Cardiac muscle cell (in vitro differentiated cells and primary cell): ENCODE results near the gene MELTF. TPM values are rescaled to one million over a fixed set of nuclear protein-coding genes. Genes with fewer than 3 reads are reported as not detected.
A peak's percentile ranks its signal among the peaks of the same experiment; 100 is the strongest.

Experiments used
- DNase-seq, 2 donors: peaks; one replicate each; pipeline versions ENCODE4 v3.0.0 to v3.0.0-alpha.2; 2010 to 2017; ENCODE audit warnings: low read depth in 1 of 2, low spot score in 1 of 2
- H3K27ac ChIP-seq: fragments of 200-600 bp; sonication (generic); 2 replicates; pipeline ENCODE4 v1.5.1; 2016
- H3K27me3 ChIP-seq: fragments of 200-600 bp; sonication (generic); 2 replicates; pipeline ENCODE4 v1.6.0; 2016; ENCODE audit warnings: control low read depth
- H3K36me3 ChIP-seq: fragments of 200-600 bp; sonication (generic); 2 replicates; pipeline ENCODE4 v1.5.1; 2016; ENCODE audit warnings: control low read depth
- H3K4me1 ChIP-seq: fragments of 200-600 bp; sonication (generic); 2 replicates; pipeline ENCODE4 v1.8.1; 2017; ENCODE audit warnings: low read depth, mild to moderate bottlenecking, mixed run types
- H3K4me3 ChIP-seq: fragments of 200-600 bp; sonication (generic); 2 replicates; pipeline ENCODE4 v1.5.1; 2016; ENCODE audit warnings: mild to moderate bottlenecking
- H3K9me3 ChIP-seq: fragments of 200-600 bp; sonication (generic); 2 replicates; pipeline ENCODE4 v1.5.1; 2017; ENCODE audit warnings: low read depth, mild to moderate bottlenecking, control low read depth
- polyA plus RNA-seq: library from polyadenylated mRNA; unstranded; fragments of >200 nt; fragmentation: Nextera tagmentation; extraction: Ambion mirVana; gene quantifications from 2 replicates; pipeline ENCODE4 v1.2.1, GENCODE V29; 2016
- total RNA-seq: library from RNA; depleted of rRNA; stranded (reverse); fragments of >200 nt; gene quantifications from 2 replicates; pipeline ENCODE4 v1.2.3, GENCODE V29; 2016
- TF ChIP-seq, protein P1 (sequence below): IDR thresholded peaks from 2 replicates; pipeline ENCODE4 v1.5.1; 2012; ENCODE audit warnings: low read depth, mild to moderate bottlenecking, low read length

The MELTF gene
- total and polyA plus RNA-seq, 2 experiments from 2014 or later, result 12.0 to 17.8 TPM

DNA sequence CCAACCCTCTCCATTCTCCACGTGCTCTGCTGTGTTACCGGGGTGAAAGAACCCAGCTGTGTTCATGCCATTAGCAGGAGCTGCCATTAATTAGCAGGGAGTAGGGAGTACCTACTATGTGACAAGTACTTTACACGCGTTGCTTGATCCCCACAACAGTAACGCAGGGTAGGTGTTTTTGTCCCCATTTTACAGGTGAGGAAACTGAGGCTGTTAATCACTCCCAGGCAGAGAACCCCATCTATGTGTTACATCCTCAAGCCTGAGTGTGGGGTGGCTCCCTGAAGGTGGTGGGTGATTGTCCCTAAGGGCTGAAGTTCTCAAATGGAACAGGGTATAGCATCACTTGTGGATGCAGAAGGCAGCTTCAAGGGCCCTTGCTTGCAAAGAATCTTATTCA is 22.8 kb downstream of the MELTF start:
- no peak for DNase-seq
- H3K36me3 ChIP-seq, result no peaks in the 10 kb centered on the region
- H3K4me1 ChIP-seq, result peaks cover 5% of the 10 kb centered on the region
- no peaks in the 10 kb centered on the region for H3K9me3 ChIP-seq
- H3K4me3 ChIP-seq, result no peak overlapping the region
- TF ChIP-seq, protein P1, sequence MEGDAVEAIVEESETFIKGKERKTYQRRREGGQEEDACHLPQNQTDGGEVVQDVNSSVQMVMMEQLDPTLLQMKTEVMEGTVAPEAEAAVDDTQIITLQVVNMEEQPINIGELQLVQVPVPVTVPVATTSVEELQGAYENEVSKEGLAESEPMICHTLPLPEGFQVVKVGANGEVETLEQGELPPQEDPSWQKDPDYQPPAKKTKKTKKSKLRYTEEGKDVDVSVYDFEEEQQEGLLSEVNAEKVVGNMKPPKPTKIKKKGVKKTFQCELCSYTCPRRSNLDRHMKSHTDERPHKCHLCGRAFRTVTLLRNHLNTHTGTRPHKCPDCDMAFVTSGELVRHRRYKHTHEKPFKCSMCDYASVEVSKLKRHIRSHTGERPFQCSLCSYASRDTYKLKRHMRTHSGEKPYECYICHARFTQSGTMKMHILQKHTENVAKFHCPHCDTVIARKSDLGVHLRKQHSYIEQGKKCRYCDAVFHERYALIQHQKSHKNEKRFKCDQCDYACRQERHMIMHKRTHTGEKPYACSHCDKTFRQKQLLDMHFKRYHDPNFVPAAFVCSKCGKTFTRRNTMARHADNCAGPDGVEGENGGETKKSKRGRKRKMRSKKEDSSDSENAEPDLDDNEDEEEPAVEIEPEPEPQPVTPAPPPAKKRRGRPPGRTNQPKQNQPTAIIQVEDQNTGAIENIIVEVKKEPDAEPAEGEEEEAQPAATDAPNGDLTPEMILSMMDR, result no peak
- no peaks in the 10 kb centered on the region for H3K27me3 ChIP-seq
- no peak overlapping the region for H3K27ac ChIP-seq

DNA sequence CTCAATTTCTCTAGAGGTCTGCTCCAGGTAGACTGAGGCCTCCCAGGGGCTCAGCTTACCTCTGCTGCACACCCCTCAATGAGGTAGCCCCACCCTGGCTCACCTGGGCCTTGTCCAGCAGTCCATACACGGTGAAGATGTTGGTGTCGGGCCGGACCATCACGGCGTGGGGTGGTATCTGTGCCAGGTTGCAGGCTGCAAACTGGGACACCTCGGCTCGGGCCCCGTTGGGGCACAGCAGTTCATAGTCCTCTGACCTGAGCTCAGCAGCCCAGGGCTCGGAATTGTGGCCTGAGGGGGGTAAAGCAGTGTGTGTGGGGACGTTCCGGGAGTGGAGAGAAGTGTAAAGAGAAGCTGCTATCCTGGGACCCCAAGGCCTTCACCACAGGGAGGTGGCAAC is 23.2 kb downstream of the MELTF start:
- Histone ChIP-seq H3K27ac (no peak overlapping the region), H3K9me3 (no peaks in the 10 kb centered on the region), H3K36me3 (no peaks in the 10 kb centered on the region), H3K4me3 (no peak overlapping the region), H3K27me3 (no peaks in the 10 kb centered on the region), H3K4me1 (peaks cover 5% of the 10 kb centered on the region)
- TF ChIP-seq, protein P1, result no peak
- DNase-seq, result no peak

DNA sequence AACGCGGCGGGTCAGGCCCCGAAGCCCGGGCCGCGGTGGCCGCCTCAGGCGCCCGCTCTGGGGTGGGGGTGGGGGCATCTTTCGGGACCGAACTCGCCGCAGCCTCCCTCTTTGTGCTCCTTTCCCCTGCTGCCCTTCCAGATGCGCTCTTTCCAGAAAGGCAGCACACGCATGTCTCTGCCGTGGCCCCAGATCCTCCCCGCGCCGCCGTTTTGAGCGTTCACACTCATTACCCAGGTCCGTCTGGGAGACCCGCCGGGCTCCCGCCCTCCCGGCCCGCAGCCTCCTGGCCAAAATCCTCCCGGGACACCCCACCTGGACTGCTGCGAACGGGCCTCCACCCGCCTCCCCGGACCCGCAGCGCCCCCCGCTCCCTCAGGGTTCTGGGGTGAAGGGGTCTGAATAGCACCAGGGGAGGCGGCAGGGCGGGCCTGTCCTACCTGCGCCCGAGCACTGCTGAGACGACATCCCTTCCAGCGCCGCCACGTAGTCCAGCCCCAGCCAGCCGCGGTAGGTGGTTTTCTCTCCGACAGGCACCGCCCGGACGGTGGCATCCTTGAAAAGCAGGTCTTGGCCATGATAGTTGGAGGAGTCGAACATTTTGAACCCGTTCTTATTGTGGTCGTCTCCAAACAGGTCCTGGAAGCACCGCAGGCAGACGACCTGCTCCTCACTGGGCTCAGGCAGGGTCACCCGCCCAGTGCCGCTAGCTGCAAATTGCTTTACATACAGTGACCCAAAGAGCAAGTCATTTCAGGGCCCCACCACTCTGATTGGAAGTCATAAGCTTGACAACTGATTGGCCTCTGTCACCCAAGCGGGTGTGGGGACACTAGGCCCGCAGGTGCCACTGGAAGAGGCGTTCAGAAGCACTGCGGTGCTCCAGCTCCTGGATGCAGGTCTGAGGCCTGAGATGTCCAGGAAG is 25.9 kb downstream of the MELTF start:
- no peaks in the 10 kb centered on the region for H3K9me3 ChIP-seq
- H3K36me3 ChIP-seq, result no peaks in the 10 kb centered on the region
- TF ChIP-seq, protein P1, result no peak
- peaks cover 3% of the 10 kb centered on the region for H3K4me1 ChIP-seq
- H3K4me3 ChIP-seq, result peak overlapping the region; percentile 32
- H3K27me3 ChIP-seq, result no peaks in the 10 kb centered on the region
- no peak overlapping the region for H3K27ac ChIP-seq
- DNase-seq, result no peak

DNA sequence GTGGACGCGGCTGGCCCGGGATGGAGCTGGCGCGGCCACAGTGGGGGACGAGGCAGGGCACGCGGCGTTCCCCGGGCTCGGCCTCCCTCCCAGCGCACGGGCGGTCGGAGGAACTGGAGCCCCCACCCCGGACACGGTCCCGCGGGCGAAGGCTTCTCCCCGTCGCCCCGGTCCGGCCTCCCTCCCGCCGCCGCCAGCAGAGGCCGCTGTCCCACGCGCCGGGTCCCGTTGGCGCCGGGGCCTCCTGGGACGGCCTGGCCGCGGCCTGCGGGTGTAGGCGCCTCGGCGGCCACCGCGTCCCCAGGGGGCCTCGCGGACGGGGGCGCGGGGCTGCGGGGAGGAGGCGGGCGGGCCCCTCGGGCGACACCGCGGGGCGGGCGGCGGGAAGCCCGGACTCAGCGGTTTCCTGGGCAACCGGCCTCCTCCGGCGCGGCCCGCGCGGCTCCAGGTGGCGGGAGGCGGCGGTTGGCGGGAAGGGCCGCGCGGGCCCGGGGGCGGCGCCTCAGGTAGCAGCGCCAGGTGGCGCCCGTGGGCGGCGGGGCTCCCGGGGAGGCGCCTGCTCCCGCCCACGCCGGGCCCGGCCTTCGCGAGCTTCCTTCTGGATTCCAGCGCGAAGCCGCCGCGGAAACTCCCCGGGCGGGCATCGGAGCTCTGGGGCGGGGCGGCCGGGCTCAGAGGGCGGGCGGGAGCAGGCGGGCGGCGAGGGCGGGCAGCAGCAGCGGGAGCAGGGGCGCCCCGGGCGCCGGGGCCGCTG is 26.7 kb downstream of the MELTF start:
- H3K27me3 ChIP-seq, result no peaks in the 10 kb centered on the region
- H3K36me3 ChIP-seq, result no peaks in the 10 kb centered on the region
- no peaks in the 10 kb centered on the region for H3K9me3 ChIP-seq
- peaks cover 3% of the 10 kb centered on the region for H3K4me1 ChIP-seq
- peak; percentile 82 to 84 for DNase-seq
- H3K4me3 ChIP-seq, result peak overlapping the region; percentile 32
- TF ChIP-seq, protein P1, result peak; percentile 48
- no peak overlapping the region for H3K27ac ChIP-seq

DNA sequence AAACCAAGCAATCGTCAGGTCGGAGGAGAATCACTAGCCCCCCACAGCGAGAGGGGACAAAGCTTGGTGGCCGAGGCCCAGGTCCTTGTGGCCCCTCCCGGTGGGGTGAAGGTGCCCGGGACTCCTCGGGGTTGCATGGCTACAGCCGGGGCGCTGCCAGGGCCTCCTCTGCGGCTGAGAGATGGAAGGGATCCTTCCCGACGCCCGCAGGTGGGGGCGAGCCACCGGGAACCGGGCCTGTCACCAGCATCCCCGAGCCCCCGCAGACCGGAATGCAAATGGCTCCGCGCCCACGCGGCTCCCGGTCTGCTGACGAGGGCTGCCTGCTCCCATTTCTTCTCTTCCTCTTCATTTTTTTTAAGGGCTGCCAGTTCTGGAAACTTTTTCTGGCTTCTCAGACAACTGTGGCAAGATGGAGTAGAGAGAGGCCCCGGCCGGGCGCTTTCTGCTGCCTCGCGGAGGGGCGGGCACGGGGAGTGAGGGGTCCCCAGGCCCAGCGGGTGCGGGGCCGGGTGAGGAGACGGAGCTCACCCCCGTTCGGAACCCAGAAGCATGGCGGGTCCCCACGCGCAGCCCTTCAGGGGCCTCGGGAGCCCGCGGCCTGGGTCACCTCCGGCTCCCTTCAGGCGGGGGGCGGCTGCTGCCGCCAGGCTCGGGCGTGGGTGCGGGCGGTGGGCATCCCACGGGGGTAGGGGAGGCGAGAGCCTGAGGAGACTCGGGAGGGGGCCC is 27.5 kb downstream of the MELTF start:
- peak in 1 of 2 donors; percentile 48 for DNase-seq
- Histone ChIP-seq H3K4me1 (peaks cover 3% of the 10 kb centered on the region), H3K9me3 (no peaks in the 10 kb centered on the region), H3K4me3 (no peak overlapping the region), H3K36me3 (no peaks in the 10 kb centered on the region), H3K27me3 (no peaks in the 10 kb centered on the region), H3K27ac (no peak overlapping the region)
- TF ChIP-seq, protein P1, result no peak
